HS-27A (cell line): ENCODE results near the gene ALDH16A1.

ENCODE experiments used
- DNase-seq: peaks from one replicate; pipeline ENCODE4 v3.0.0-alpha.2; 2012; ENCODE audit warnings: low read depth, missing footprints

Gene ALDH16A1

DNA sequence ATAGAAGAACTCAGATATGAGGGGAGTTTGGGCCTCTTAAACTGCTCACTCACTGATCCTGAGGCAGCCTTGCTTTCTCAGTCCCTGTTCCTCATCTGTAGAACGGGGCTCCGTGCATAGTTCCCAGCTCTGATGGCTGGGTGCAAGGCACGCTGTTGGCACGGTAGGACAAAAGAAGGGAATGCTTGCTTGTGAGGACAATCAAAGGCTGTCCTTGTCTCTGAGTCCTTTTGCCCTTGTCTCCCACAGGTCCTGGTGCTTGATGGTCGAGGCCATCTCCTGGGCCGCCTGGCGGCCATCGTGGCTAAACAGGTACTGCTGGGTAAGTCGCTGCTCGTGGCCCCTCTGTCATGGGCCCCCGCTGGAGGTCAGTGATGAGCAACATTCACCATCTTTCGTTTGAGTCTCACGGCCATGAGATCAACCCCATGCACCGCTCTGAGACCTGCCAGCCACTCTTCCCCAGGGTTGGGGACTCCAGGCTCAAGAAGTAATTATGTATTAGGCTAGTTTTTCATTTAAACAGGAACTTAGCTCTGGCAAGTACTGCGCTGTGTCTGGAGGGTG, 36.7 kb downstream of the ALDH16A1 start:
- DNase-seq, result no peak

DNA sequence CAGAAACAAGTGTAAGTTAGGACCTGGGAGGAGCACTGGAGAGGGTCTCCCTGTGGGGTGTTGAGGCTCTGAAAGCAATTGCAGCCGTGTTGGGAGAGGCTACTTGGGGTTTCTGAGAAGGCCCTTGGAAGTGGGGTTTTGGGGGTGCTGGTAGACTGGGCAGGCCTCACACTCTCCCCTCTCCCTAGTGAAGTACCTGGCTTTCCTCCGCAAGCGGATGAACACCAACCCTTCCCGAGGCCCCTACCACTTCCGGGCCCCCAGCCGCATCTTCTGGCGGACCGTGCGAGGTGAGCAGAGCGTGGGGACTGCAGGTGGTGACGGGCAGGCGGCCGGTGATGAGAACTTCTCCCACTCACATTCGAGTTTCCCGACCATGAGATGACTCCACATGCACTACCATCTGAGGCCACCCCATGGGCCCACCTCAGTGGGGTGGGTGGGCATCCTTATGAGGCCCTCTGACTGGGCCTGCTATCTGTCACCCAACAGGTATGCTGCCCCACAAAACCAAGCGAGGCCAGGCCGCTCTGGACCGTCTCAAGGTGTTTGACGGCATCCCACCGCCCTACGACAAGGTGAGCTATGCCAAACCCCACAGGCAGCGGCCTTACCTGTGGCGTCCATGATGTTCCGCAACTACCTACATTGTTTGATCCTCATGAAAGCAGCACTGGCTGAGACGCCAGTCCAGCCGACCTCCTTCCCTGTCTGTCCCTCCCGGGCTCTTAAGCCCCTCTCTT, 37.4 kb downstream of the ALDH16A1 start:
- DNase-seq, result no peak

DNA sequence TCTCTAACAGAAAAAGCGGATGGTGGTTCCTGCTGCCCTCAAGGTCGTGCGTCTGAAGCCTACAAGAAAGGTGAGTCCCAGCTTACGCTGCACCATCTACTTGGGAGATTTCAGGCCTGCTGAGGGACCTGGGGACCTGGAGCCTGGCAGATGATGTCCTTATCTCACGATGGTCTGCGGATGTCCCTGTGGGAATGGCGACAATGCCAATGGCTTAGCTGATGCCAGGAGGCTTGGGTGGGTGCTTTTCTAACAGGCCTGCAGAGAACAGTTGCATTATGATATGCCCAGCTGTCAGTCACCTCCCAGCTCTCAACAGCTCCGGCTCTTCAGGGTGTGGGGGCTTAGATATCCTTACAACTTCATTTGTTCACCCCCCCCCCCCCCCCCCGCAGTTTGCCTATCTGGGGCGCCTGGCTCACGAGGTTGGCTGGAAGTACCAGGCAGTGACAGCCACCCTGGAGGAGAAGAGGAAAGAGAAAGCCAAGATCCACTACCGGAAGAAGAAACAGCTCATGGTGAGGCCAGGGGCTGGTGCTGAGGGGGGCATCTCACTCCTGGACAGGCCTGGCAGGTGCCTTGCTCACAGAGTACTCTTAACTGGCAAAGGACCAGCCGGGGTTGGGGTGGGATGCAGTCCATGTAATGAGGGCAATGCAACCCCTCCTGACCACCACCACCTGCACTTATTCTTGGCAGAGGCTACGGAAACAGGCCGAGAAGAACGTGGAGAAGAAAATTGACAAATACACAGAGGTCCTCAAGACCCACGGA, 38.2 kb downstream of the ALDH16A1 start:
- DNase-seq, result no peak

DNA sequence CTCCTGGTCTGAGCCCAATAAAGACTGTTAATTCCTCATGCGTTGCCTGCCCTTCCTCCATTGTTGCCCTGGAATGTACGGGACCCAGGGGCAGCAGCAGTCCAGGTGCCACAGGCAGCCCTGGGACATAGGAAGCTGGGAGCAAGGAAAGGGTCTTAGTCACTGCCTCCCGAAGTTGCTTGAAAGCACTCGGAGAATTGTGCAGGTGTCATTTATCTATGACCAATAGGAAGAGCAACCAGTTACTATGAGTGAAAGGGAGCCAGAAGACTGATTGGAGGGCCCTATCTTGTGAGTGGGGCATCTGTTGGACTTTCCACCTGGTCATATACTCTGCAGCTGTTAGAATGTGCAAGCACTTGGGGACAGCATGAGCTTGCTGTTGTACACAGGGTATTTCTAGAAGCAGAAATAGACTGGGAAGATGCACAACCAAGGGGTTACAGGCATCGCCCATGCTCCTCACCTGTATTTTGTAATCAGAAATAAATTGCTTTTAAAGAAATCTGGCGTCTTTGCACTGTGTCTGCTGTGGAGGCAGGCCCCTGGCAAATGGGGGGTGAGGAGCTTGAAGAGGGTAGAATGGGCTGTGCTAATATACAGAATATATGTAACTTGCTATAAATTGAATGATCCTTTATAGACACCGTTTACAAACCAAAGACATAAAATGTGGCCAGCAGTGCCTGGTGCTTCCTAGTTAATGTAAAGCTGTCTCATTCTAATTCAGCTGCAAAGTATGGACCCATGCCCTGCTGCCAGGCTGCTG, 39.0 kb downstream of the ALDH16A1 start:
- DNase-seq, result no peak

DNA sequence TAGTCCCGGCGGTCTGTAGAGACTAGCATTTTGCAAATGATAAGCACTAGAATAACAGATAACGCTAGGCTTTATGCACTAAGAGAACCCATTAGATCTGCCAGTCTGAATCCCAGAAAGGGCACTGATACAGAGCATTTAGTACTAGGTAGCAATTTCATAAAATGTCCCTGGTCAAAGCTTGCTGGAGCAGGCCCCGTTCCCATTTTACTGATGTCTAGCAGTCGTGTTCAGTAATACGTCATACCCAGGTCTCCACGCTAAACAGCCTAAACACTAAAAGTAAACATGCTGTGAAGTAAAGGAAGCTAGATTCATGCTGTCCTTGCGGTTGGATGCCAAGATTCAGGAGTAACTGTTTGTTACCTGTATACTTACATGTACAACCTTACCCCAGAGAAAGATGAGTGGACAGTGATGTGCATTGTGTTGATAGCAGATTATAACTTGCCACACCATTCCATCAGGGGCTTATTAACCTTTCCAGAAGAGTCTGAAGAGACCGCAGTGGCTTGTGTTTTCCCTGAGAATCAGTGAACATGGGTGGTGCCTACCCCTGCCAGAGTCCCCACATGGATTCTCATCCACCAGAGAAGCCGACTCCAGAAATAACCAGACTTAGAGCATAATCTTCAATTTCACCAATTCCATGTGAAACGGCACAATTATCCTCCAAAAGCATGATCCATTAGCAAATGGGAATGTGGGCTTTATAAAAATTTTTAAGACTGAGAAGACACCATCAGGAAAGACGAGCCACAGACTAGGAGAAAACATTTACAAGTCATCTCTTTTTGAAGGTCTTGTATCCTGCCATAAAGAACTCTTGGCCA, 39.8 kb downstream of the ALDH16A1 start:
- no peak for DNase-seq

DNA sequence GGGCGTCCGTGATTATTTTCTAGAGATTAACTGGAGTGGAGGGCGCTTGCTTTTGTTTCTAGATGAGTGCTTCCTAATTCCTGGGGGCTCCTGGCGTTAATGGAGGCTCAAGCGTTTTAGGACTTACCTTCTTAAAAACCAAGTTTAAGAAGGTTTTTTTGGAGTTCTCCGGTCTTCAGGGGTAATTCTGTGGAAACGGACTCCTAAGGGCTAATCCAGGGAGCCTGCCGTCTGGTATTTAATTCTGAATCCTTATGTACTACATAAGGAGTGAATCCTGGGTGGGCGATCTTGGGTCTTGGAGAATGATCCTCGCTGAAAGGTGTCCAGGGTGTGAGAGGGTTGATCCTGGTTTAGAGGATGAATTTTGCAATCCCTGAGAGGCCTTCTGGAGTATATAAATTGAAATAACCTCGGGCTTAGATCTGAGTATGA, 43.6 kb downstream of the ALDH16A1 start:
- no peak for DNase-seq

DNA sequence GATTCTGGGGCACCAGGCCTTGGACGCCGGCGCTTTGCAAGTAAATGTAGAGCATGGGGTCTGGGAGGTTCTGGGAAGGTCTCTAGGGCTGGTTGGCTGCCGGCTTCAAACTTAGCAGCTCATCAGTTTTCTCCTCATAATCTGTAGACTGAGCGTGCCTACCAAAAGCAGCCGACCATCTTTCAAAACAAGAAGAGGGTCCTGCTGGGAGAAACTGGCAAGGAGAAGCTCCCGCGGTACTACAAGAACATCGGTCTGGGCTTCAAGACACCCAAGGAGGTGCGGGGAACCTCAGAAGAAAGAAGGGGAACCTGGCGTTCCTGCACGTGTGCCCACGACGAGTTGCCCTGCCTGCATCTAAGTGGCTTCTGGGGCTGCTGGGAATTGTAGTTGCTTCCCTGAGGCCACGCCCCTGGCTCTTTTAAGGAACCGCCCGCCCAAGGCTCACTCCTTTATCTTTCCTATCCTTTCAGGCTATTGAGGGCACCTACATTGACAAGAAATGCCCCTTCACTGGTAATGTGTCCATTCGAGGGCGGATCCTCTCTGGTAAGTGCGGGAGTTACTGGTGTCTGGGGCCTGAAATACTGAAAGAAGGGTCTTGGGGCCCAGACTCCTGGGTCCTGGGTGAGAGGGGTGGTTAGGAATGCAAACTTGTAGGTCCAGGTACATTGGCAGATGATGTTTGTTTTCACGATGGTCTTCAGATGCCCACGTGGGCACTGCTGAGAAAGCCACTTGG, 44.2 kb downstream of the ALDH16A1 start:
- no peak for DNase-seq

DNA sequence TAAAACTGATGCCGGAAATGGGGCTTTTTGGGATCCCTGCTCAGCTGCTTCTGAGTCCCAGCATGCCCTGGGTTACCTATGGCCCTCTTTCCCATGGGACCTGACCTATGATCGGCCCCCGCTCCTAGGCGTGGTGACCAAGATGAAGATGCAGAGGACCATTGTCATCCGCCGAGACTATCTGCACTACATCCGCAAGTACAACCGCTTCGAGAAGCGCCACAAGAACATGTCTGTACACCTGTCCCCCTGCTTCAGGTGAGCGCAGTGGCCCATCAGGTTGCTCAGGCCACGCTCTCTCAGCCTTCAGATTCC, 44.7 kb downstream of the ALDH16A1 start:
- no peak for DNase-seq

DNA sequence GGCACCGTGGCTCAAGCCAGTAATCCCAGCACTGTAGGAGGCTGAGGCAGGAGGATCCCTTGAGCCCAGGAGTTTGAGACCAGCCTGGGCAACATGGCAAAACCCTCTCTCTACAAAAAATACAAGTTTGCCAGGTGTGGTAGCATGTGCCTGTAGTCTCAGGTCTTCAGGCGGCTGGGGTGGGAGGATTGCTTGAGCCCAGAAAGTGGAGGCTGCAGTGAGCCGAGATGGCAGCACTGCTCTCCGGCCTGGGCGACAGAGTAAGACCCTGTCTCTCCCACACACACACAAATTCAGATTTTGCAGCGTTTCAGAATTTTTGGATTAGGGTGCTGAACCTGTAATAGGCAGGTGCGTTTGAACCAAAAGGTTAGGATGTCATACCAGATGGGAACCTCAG, 45.5 kb downstream of the ALDH16A1 start:
- no peak for DNase-seq

DNA sequence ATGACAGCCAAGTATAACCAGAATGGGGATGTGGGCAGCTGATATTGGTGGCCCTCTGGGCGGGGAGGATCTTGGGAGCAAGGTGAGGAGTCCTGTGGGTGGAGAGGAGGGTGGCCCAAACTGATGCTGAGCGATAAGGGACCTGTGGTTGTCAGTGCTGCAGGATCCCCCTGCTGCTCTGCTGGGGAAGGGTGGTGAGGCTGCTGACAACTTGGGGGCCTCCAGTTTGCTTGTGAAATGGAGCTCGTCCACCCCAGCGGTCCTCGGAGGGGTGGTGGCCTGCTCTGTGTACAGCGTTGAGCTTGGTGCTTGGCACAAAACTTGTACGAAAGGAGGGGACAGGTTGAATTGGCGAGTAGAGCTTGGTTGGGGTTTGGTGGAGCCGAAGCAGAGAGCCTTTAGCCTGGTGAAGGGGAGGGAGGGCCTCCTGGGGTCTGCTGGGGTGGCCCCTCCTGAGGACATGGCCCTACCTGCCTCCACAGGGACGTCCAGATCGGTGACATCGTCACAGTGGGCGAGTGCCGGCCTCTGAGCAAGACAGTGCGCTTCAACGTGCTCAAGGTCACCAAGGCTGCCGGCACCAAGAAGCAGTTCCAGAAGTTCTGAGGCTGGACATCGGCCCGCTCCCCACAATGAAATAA, 46.1 kb downstream of the ALDH16A1 start:
- DNase-seq, result no peak

DNA sequence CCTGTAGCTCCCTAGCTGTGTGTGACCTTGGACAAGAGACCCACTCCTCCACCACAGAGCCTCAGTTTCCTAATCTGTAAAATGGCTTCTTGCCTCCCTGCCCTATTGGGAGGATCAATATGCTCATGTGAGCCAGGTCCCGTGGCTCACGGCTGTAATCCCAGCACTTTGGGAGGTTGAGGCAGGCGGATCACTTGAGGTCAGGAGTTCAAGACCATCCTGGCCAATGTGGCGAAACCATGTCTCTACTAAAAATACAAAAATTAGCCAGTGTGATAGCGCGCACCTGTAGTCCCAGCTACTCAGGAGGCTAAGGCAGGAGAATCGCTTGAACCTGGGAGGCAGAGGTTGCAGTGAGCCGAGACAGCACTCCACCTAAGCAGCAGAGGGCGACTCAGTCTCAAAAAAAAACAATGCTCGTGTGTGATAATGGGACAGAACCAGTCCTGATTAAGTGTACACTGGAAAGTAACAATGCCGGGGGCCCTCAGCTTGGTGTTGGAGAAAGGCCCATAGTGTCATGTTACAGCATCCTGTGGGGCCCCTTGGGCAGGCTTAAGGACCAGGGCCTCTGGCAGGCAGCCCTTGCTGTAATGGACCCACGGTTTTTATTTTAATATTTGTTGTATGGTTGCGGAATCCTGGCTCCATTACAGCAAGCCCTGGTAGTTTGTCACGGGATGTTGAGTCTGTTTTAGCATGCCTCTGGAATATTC, 50.0 kb downstream of the ALDH16A1 start:
- DNase-seq, result no peak

DNA sequence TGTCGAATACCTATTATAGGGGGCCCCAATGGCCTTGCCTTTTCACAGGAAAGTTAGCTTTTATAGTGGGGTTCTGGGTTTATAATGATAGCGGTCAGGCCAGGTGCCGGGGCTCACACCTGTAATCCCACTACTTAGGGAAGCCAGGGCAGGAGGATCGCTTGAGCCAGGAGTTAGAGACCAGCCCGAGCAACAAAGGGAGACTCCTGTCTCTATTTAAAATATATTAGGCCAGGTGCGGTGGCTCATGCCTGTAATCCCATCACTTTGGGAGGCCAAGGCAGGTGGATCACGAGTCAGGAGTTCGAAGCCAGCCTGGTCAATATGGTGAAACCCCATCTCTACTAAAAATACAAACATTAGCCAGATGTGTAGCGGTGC, 50.5 kb downstream of the ALDH16A1 start:
- DNase-seq, result no peak

DNA sequence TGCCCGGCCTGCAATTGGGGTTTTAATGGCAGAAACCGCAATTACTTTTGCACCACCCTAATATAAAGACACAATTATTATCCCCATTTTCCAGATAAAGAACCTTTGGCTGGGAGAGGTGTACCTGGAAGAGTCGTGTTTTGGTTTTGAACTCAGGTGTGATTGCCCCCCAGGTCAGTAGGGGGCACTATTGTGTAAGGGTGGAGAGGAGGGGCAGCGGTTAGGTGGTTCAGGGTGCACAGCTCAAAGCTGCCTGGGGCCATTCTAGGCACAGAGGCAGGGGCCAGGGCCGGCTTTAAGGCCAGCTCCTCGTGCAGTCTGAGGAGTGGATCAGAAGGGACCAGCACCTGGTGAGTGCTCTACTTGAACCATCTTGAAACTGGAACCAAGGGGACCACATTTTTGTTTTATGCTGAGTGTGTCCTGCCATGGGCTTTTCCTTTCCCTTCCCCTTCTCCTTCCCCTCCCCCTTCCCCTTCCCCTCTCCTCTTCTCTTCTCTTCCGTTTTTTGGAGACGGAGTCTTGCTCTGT, 53.6 kb downstream of the ALDH16A1 start:
- DNase-seq, result no peak

DNA sequence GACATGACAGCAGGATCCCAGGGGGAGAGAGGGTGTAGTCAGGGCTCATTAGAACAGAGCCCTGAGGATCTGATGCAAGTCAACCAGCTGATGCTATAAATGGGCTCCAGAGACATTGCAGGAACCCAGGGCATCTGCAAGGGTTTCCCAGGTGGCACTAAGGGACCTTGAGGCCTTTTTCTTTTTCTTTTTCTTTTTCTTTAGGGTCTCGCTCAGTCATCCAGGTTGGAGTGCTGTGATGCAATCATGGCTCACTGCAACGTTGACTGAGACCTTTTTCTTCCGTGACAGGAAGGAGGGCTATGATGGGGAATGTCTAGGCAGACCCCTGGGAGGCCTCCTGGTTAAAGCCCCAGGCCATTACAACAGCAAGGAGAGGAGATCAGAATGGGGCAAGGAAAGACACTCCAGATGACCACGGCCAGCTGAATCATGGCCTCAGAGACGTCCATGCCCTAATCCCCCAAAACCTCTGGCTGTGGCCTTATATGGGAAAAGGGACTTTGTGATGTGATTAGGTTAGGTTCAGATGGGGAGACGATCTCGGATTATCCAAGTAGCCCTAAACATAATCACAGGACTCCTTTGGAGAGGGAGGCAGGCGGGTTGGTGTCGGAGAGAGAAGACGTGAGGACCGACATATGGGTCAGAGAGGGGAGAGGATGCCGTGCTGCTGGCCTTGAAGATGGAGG, 54.9 kb downstream of the ALDH16A1 start:
- DNase-seq, result no peak

DNA sequence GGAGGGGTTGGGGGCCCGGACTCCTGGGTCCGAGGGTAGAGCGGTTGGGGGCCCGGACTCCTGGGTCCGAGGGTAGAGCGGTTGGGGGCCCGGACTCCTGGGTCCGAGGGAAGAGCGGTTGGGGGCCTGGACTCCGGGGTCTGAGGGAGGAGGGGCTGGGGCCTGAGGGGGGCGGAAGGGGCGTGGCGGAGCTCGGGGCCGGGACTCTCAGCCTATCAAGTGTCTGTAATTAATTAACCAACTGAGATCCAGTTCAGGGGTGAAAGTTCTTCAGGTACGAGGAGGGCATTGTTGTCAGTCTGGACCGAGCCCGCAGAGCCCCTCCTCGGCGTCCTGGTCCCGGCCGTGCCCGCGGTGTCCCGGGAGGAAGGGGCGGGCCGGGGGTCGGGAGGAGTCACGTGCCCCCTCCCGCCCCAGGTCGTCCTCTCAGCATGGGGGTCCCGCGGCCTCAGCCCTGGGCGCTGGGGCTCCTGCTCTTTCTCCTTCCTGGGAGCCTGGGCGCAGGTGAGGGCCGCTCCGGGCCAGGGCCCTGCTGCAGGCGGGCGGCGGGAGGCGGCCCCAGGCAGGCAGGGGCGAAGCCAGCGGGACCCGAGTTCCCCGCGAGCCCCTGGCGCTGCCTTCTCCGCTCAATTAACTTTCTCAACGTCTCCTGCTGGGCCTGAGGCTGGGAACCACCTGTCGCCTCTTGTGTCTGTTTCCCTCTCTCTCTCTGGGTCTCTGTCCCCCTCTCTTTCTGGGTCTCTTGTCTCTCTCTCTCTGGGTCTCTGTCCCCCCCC, 60.1 kb downstream of the ALDH16A1 start:
- no peak for DNase-seq

DNA sequence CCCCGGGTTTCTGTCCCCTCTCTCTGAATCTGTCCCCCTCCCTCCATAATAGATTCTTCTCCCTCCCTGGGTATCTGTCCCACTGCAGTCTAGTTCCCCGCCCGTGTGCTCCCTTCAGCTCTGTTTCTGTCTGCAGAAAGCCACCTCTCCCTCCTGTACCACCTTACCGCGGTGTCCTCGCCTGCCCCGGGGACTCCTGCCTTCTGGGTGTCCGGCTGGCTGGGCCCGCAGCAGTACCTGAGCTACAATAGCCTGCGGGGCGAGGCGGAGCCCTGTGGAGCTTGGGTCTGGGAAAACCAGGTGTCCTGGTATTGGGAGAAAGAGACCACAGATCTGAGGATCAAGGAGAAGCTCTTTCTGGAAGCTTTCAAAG, 60.7 kb downstream of the ALDH16A1 start:
- DNase-seq, result no peak

DNA sequence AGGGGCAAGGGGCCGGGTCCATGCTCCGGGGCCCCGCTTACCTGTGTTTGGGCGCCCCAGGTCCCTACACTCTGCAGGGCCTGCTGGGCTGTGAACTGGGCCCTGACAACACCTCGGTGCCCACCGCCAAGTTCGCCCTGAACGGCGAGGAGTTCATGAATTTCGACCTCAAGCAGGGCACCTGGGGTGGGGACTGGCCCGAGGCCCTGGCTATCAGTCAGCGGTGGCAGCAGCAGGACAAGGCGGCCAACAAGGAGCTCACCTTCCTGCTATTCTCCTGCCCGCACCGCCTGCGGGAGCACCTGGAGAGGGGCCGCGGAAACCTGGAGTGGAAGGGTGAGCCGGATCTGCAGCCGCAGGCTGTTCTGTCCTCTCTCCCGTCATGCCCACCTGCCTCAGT, 61.1 kb downstream of the ALDH16A1 start:
- DNase-seq, result no peak

DNA sequence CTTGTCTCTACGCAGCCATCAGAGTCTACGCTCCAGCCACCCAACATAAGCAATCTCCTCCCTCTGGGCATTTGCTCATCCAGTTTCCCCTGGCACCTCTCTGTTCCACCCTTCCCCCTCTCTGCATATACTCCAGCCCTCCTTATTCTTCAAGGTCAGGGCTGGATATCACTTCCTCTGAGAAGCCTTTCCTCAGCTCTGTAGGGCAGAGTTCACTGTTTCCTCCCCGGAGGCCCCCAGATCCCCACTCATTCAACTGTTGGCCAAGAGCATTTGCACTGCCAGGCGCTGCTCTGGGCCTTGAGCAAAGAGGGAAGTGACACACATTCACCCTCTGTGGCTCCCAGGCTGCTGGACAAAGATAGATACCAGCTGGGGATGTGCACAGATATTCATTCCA, 62.7 kb downstream of the ALDH16A1 start:
- DNase-seq, result no peak
